ENCODE measurements around the gene CBLC. TPM values are rescaled to one million over a fixed set of nuclear protein-coding genes. Genes with fewer than 3 reads are reported as not detected.

Gene CBLC
- total RNA-seq, 1 experiment from 2014 or later: 20.5 TPM

GRCh38 chr19:44822177-44822576 lies 44.5 kb downstream of the CBLC start (continued):
- TF ChIP-seq HMGA2 (CRISPR knock-in tag; IDR thresholded peaks at IDR 0.05) (no peak), NR2C2 (CRISPR knock-in tag; IDR thresholded peaks at IDR 0.05) (no peak), JUN (CRISPR knock-in tag; IDR thresholded peaks at IDR 0.05) (no peak), EMX1 (CRISPR knock-in tag; IDR thresholded peaks at IDR 0.05) (no peak), ZNF425 (CRISPR knock-in tag; conservative IDR thresholded peaks at IDR 0.05) (no peak)

- ATAC-seq: no peak
- POLR2A ChIA-PET: no interaction called here
- Mint-ChIP-seq H3K27me3 (ENCODE audit: low read depth) (peaks cover 83% of the 10 kb centered on the region), H3K4me3 (no peak overlapping the region), H3K9me3 (no peaks in the 10 kb centered on the region), H3K27ac (no peak overlapping the region), H3K4me1 (no peaks in the 10 kb centered on the region), H3K36me3 (peaks cover 6% of the 10 kb centered on the region; the same call in 1 of the 2 replicates)
- TF ChIP-seq NR3C1 (CRISPR knock-in tag; conservative IDR thresholded peaks at IDR 0.05; ENCODE audit: low read depth) (no peak), NFATC4 (CRISPR knock-in tag; IDR thresholded peaks at IDR 0.05) (no peak), ZBTB43 (CRISPR knock-in tag; IDR thresholded peaks at IDR 0.05) (no peak), PREB (CRISPR knock-in tag; IDR thresholded peaks at IDR 0.05; ENCODE audit: borderline replicate concordance) (no peak)
- no peak for DNase-seq (ENCODE audit: low spot score)
- CTCF ChIA-PET: interaction anchor here (0.6 to 1.7 kb wide), 8 partner anchors 11 to 100 kb away, joined by 3 to 6 read pairs (median 4); partner anchors contain the start of gene NECTIN2
Measured at GRCh38 chr19:44822670-44823372, 45.1 kb downstream of the CBLC start.

- no peak for ATAC-seq
- no peak for DNase-seq (ENCODE audit: low spot score)
- Mint-ChIP-seq H3K27me3 (ENCODE audit: low read depth) (peaks cover 83% of the 10 kb centered on the region), H3K4me1 (no peaks in the 10 kb centered on the region), H3K27ac (no peak overlapping the region), H3K36me3 (peaks cover 4% of the 10 kb centered on the region; the same call in 1 of the 2 replicates), H3K4me3 (no peak overlapping the region), H3K9me3 (no peaks in the 10 kb centered on the region)
- ChIA-PET CTCF (interaction anchor here (0.6 to 1.7 kb wide), 8 partner anchors 10 to 101 kb away, joined by 3 to 6 read pairs (median 4); partner anchors contain the start of gene NECTIN2), POLR2A (no interaction called here)
- no peak for TF ChIP-seq HMGXB4 (CRISPR knock-in tag; IDR thresholded peaks at IDR 0.05)
- no peak for TF ChIP-seq IRF2 (CRISPR knock-in tag; IDR thresholded peaks at IDR 0.05; ENCODE audit: borderline replicate concordance, low read depth)
- TF ChIP-seq E2F5 (CRISPR knock-in tag; IDR thresholded peaks at IDR 0.05): no peak
- no peak for TF ChIP-seq MYBL2 (CRISPR knock-in tag; IDR thresholded peaks at IDR 0.05)
- no peak for TF ChIP-seq TEAD4 (CRISPR knock-in tag; IDR thresholded peaks at IDR 0.05)
- no peak for TF ChIP-seq TEAD1 (CRISPR knock-in tag; IDR thresholded peaks at IDR 0.05)
- no peak for TF ChIP-seq PRRX2 (CRISPR knock-in tag; IDR thresholded peaks at IDR 0.05)
- TF ChIP-seq ZNF532 (CRISPR knock-in tag; IDR thresholded peaks at IDR 0.05; ENCODE audit: borderline replicate concordance): no peak
- no peak for TF ChIP-seq ZMAT4 (CRISPR knock-in tag; IDR thresholded peaks at IDR 0.05)
- no peak for TF ChIP-seq NR3C1 (CRISPR knock-in tag; conservative IDR thresholded peaks at IDR 0.05; ENCODE audit: low read depth)
- TF ChIP-seq E2F4 (CRISPR knock-in tag; IDR thresholded peaks at IDR 0.05; ENCODE audit: borderline replicate concordance, low read depth): no peak
Measured at GRCh38 chr19:44823373-44823698, 45.6 kb downstream of the CBLC start.
